Upper lobe of left lung (tissue), 6 donors: ENCODE results near the gene OR6Q1. TPM values are rescaled to one million over a fixed set of nuclear protein-coding genes. Genes with fewer than 3 reads are reported as not detected.

Source experiments
- ATAC-seq, 2 donors: fragments of 200-7000 bp; cut with Tn5 transposase; one replicate each; pipeline ENCODE4 v1.9.1; 2022; ENCODE audit warnings: mild to moderate bottlenecking in 2 of 2, moderate library complexity in 2 of 2; ENCODE audit not compliant: low FRiP score in 2 of 2
- DNase-seq, 2 donors: peaks; one replicate each; pipeline ENCODE4 v3.0.0-alpha.2; 2019 to 2020
- H3K27ac ChIP-seq, 4 donors: fragments of 200-600 bp; sonication (generic); one replicate each; pipeline ENCODE4 v1.5.1; 2016 to 2019
- H3K27me3 ChIP-seq, 4 donors: fragments of 200-600 bp; sonication (generic); one replicate each; pipeline ENCODE4 v1.5.1; 2017 to 2019
- H3K36me3 ChIP-seq, 4 donors: fragments of 200-600 bp; sonication (generic); one replicate each; pipeline ENCODE4 v1.5.1; 2016 to 2019
- H3K4me1 ChIP-seq, 4 donors: fragments of 200-600 bp; sonication (generic); one replicate each; pipeline ENCODE4 v1.5.1; 2018 to 2019
- H3K4me3 ChIP-seq, 4 donors: fragments of 200-600 bp; sonication (generic); one replicate each; pipeline ENCODE4 v1.5.1; 2017 to 2019; ENCODE audit warnings: mild to moderate bottlenecking in 2 of 4, moderate library complexity in 1 of 4
- H3K9me3 ChIP-seq, 4 donors: fragments of 200-600 bp; sonication (generic); one replicate each; pipeline ENCODE4 v1.5.1; 2018 to 2019
- EP300 ChIP-seq, 4 donors: sonication (generic); formaldehyde crosslinking; IDR thresholded peaks; one replicate each; pipeline ENCODE4 v1.5.1; 2017; ENCODE audit warnings: antibody characterized with exemption in 4 of 4, control low read depth in 2 of 4
- POLR2A ChIP-seq, 4 donors: fragments of 450-650 bp; IDR thresholded peaks; one replicate each; pipeline ENCODE4 v1.5.1; 2016 to 2017; ENCODE audit warnings: antibody characterized with exemption in 4 of 4, mild to moderate bottlenecking in 2 of 4
- POLR2AphosphoS5 ChIP-seq, 2 donors: sonication (generic); formaldehyde crosslinking; IDR thresholded peaks; one replicate each; pipeline ENCODE4 v1.5.1; 2017; ENCODE audit warnings: antibody characterized with exemption in 2 of 2
- whole genome bisulfite sequencing, 2 donors: methylation state at CpG; one replicate each; pipeline ENCODE4 v1.1.5; 2017 to 2018; 5-methylcytosine and 5-hydroxymethylcytosine counted together
- total RNA-seq, 6 donors: library from RNA; depleted of rRNA in 4 of 6; stranded (reverse); fragments of >200 nt in 4 of 6; gene quantifications; one replicate each; pipeline versions ENCODE4 v1.1.0 to v1.2.1, GENCODE V29; 2016 to 2021
- TF ChIP-seq, protein P1 (sequence below), 6 experiments: fragments of 450-650 bp in 4 of 6; fragments of 200-600 bp in 2 of 6; sonication (generic) in 2 of 6; IDR thresholded peaks; one replicate each; pipeline ENCODE4 v1.5.1; 2016 to 2019; ENCODE audit warnings: antibody characterized with exemption in 6 of 6
- donor health status: DM: no; HTN: no; CAD: no; lungs with moderate emphysema.
- donor health status: DM: no; HTN: yes; CAD: no; lungs with severe emphysema.

Gene OR6Q1
- total RNA-seq, 6 donors from 2014 or later = not detected

DNA sequence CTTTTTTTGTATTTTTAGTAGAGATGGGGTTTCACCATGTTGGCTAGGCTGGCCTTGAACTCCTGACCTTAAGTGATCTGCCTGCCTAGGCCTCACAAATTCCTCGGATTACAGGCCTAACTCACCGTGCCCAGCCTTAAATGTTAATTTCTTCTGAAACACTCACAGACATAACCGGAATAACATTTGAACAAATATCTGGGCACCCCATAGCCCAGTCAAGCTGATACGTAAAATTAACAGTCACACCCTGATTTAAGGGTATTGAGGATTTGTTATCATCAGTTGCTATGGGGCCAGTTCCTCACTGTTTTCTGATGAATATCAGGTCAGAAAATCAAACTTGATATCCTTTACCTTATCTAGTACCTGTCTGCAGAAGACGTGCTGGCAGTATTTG, 30.1 kb upstream of the OR6Q1 start:
- Histone ChIP-seq H3K36me3 (no peaks in the 10 kb centered on the region), H3K27me3 (no peaks in the 10 kb centered on the region), H3K4me3 (no peak overlapping the region), H3K27ac (no peak overlapping the region), H3K4me1 (peaks cover 0 to 5% (median 2%) of the 10 kb centered on the region in 4 donors), H3K9me3 (no peaks in the 10 kb centered on the region)
- DNase-seq (no peak), ATAC-seq (no peak)
- no peak for TF ChIP-seq POLR2AphosphoS5 (IDR thresholded peaks at IDR 0.05)
- TF ChIP-seq POLR2A (IDR thresholded peaks at IDR 0.05) = no peak
- TF ChIP-seq, protein P1, sequence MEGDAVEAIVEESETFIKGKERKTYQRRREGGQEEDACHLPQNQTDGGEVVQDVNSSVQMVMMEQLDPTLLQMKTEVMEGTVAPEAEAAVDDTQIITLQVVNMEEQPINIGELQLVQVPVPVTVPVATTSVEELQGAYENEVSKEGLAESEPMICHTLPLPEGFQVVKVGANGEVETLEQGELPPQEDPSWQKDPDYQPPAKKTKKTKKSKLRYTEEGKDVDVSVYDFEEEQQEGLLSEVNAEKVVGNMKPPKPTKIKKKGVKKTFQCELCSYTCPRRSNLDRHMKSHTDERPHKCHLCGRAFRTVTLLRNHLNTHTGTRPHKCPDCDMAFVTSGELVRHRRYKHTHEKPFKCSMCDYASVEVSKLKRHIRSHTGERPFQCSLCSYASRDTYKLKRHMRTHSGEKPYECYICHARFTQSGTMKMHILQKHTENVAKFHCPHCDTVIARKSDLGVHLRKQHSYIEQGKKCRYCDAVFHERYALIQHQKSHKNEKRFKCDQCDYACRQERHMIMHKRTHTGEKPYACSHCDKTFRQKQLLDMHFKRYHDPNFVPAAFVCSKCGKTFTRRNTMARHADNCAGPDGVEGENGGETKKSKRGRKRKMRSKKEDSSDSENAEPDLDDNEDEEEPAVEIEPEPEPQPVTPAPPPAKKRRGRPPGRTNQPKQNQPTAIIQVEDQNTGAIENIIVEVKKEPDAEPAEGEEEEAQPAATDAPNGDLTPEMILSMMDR (IDR thresholded peaks at IDR 0.05) = no peak
- TF ChIP-seq EP300 (IDR thresholded peaks at IDR 0.05) = no peak
- 61 to 66% methylated on average over 5 of the region's 5 CpGs for WGBS, 2 donors

DNA sequence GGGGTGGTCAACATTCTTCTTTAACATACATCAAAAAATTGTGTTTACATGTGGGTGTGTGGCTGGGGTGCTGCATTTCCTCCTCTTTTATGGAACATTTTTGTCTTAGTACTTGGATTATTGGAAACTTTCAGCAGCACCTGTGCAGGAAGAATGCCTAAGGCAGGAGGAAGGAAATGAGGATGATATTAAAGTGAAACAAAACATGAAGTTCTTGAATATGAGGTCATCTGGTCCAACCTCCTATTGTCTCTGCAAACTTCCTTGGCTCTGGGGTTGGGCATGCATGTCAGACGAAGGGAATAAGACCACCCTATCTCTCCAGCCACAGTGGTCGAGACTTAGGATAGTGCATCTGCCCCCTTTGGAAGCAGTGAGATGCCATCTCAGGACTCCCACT, 27.7 kb upstream of the OR6Q1 start:
- 53 to 78% methylated on average over 2 of the region's 2 CpGs for WGBS, 2 donors
- Histone ChIP-seq H3K4me1 (peaks cover 0 to 8% (median 2%) of the 10 kb centered on the region in 4 donors), H3K27ac (peak overlapping the region; percentile 2 to 46 (median 22)), H3K27me3 (no peaks in the 10 kb centered on the region), H3K4me3 (no peak overlapping the region), H3K36me3 (no peaks in the 10 kb centered on the region), H3K9me3 (no peaks in the 10 kb centered on the region)
- TF ChIP-seq, protein P1 (IDR thresholded peaks at IDR 0.05) = no peak
- TF ChIP-seq POLR2A (IDR thresholded peaks at IDR 0.05) (no peak), POLR2AphosphoS5 (IDR thresholded peaks at IDR 0.05) (no peak)
- no peak for DNase-seq
- no peak for ATAC-seq

- ATAC-seq = no peak
- TF ChIP-seq POLR2A (IDR thresholded peaks at IDR 0.05) (no peak), POLR2AphosphoS5 (IDR thresholded peaks at IDR 0.05) (no peak), EP300 (IDR thresholded peaks at IDR 0.05) (no peak)
- TF ChIP-seq, protein P1 (IDR thresholded peaks at IDR 0.05) = no peak
These were observed 27.2 kb upstream of the OR6Q1 start for GRCh38 chr11:58003591-58003990.

DNA sequence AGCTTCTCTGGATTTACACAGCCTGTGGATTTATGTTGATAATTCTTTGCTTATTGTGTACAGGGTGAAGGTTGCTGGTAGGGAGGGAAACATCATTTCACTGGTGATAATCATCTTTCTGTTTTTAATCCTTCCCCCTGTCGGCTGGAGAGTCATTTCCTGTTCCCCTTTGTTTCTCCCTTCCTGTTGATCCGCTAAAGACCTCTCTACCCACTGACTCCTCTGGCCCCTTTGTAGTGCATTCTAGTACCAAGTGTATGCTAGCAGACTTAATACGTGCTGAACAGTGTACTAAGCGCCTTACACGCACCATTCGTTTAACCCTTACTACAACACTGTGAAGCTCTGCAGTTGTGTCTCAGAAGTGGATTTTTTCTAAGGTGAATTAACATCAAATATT, 26.1 kb upstream of the OR6Q1 start:
- Histone ChIP-seq H3K36me3 (no peaks in the 10 kb centered on the region), H3K27me3 (no peaks in the 10 kb centered on the region), H3K27ac (peak overlapping the region; percentile 4 to 48 (median 36)), H3K4me3 (no peak overlapping the region), H3K4me1 (peaks cover 0 to 8% (median 2%) of the 10 kb centered on the region in 4 donors), H3K9me3 (no peaks in the 10 kb centered on the region)
- 39 to 52% methylated on average over 6 of the region's 6 CpGs for WGBS, 2 donors
- no peak for ATAC-seq
- TF ChIP-seq POLR2AphosphoS5 (IDR thresholded peaks at IDR 0.05) = peak; percentile 29 to 39
- TF ChIP-seq EP300 (IDR thresholded peaks at IDR 0.05) = peak in 2 of 4 donors; percentile 8 to 45
- TF ChIP-seq, protein P1 (IDR thresholded peaks at IDR 0.05) = no peak
- no peak for DNase-seq

More at GRCh38 chr11:58003591-58003990, 27.2 kb upstream of the OR6Q1 start:
- Histone ChIP-seq H3K9me3 (no peaks in the 10 kb centered on the region), H3K4me3 (no peak overlapping the region), H3K27ac (peak overlapping the region; percentile 2 to 46 (median 22)), H3K36me3 (no peaks in the 10 kb centered on the region), H3K27me3 (no peaks in the 10 kb centered on the region), H3K4me1 (peaks cover 0 to 8% (median 2%) of the 10 kb centered on the region in 4 donors)
- no peak for DNase-seq

- ATAC-seq (no peak), DNase-seq (no peak)
- H3K36me3 ChIP-seq = no peaks in the 10 kb centered on the region
- no peak overlapping the region for H3K27ac ChIP-seq
- TF ChIP-seq, protein P1 (IDR thresholded peaks at IDR 0.05) = no peak
- TF ChIP-seq EP300 (IDR thresholded peaks at IDR 0.05) (no peak), POLR2A (IDR thresholded peaks at IDR 0.05) (no peak), POLR2AphosphoS5 (IDR thresholded peaks at IDR 0.05) (no peak)
- H3K4me1 ChIP-seq = peaks cover 0 to 8% (median 2%) of the 10 kb centered on the region in 4 donors
- no peaks in the 10 kb centered on the region for H3K9me3 ChIP-seq
- H3K27me3 ChIP-seq = no peaks in the 10 kb centered on the region
- H3K4me3 ChIP-seq = no peak overlapping the region
- WGBS, 2 donors = 70 to 76% methylated on average over 2 of the region's 2 CpGs
These were observed 23.8 kb upstream of the OR6Q1 start for GRCh38 chr11:58006940-58007339.
